Psoas muscle (tissue), 8 donors: ENCODE results near the gene LRP10. TPM values are rescaled to one million over a fixed set of nuclear protein-coding genes. Genes with fewer than 3 reads are reported as not detected.

Experiments used
- ATAC-seq, 4 donors: fragments of 200-7000 bp; cut with Tn5 transposase; one replicate each; pipeline ENCODE4 v1.9.1; 2020; ENCODE audit warnings: moderate library complexity in 3 of 4, mild to moderate bottlenecking in 2 of 4
- DNase-seq, 2 donors: peaks; one replicate each; pipeline ENCODE4 v3.0.0-alpha.2; 2020
- H3K27ac ChIP-seq: fragments of 200-600 bp; one replicate; pipeline ENCODE4 v1.8.0; 2022
- H3K27me3 ChIP-seq, 3 donors: fragments of 200-600 bp in 1 of 3; one replicate each; pipeline versions ENCODE4 v1.6.1 to v1.8.0; 2013 to 2022; ENCODE audit warnings: low read length in 2 of 3, mild to moderate bottlenecking in 2 of 3, moderate library complexity in 1 of 3; ENCODE audit not compliant: insufficient read depth in 3 of 3
- H3K36me3 ChIP-seq, 2 donors: fragments of 200-600 bp in 1 of 2; one replicate each; pipeline versions ENCODE4 v1.6.1 to v1.8.0; 2013 to 2022; ENCODE audit warnings: low read depth in 1 of 2, mild to moderate bottlenecking in 1 of 2, moderate library complexity in 1 of 2; ENCODE audit not compliant: insufficient read depth in 1 of 2
- H3K4me1 ChIP-seq: fragments of 200-600 bp; one replicate; pipeline ENCODE4 v1.8.0; 2022
- H3K4me3 ChIP-seq: fragments of 200-600 bp; one replicate; pipeline ENCODE4 v1.8.0; 2022; ENCODE audit warnings: mild to moderate bottlenecking
- H3K9me3 ChIP-seq: fragments of 200-600 bp; one replicate; pipeline ENCODE4 v1.8.0; 2022
- WGBS, 3 donors: extraction: QIAGEN DNeasy Blood & Tissue Kit; methylation state at CpG; one replicate each; pipeline versions ENCODE4 v1.1.6 to v1.1.7; 2013; 5-methylcytosine and 5-hydroxymethylcytosine counted together
- intact Hi-C, 2 donors: fragments of 100-400 bp; cut with DNase I; formaldehyde crosslinking; loops; one replicate each; pipeline versions ENCODE4 v1.11.0 to v1.14.2; 2022
- long read RNA-seq, 2 donors: library from polyadenylated mRNA; unstranded; transcript quantifications; one replicate each; pipeline ENCODE4 v2.0.0, GENCODE V29; 2021
- polyA plus RNA-seq, 3 donors: library from polyadenylated mRNA; stranded (reverse); fragments of 200-250 nt; gene quantifications; one replicate each; pipeline ENCODE4 v1.2.3, GENCODE V29; 2013
- total RNA-seq, 4 donors: library from RNA; stranded (reverse); fragmentation: NEBNext Ultra II Directional in 2 of 4; extraction: Animal tissue kit (Norgen Biotek cat#: 25700) in 2 of 4; gene quantifications; one replicate each; pipeline versions ENCODE4 v1.2.1 to v1.2.4, GENCODE V29; 2021 to 2023
- TF ChIP-seq, protein P1 (sequence below): fragments of 200-600 bp; IDR thresholded peaks from one replicate; pipeline ENCODE4 v1.8.0; 2022; ENCODE audit warnings: antibody characterized with exemption
- donor health status: healthy with polysubstance abuse.
- donor health status: DM: no; HTN: no; CAD: no; lungs with moderate emphysema.
- donor health status: Bipolar disorder and iron deficiency.
- donor health status: healthy.
- donor health status: DM: yes; HTN: yes; CAD: no.
- donor health status: DM: no; HTN: no; CAD: no.
- donor health status: DM: no; HTN: no; CAD: no.
- donor health status: DM: yes; HTN: yes; CAD: no.

Gene LRP10, protein sequence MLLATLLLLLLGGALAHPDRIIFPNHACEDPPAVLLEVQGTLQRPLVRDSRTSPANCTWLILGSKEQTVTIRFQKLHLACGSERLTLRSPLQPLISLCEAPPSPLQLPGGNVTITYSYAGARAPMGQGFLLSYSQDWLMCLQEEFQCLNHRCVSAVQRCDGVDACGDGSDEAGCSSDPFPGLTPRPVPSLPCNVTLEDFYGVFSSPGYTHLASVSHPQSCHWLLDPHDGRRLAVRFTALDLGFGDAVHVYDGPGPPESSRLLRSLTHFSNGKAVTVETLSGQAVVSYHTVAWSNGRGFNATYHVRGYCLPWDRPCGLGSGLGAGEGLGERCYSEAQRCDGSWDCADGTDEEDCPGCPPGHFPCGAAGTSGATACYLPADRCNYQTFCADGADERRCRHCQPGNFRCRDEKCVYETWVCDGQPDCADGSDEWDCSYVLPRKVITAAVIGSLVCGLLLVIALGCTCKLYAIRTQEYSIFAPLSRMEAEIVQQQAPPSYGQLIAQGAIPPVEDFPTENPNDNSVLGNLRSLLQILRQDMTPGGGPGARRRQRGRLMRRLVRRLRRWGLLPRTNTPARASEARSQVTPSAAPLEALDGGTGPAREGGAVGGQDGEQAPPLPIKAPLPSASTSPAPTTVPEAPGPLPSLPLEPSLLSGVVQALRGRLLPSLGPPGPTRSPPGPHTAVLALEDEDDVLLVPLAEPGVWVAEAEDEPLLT
- total RNA-seq, result 10 to 100 TPM; 30.9 to 50.6 (median 40.6) TPM
- 10 to 100 TPM; 18.1 to 42.7 (median 25.1) TPM for polyA plus RNA-seq
- long read RNA-seq, donor 1, full-length matches to known transcripts, result 27 of 45 reads
- long read RNA-seq, donor 1, partial matches to known transcripts, result 5 of 45 reads
- long read RNA-seq, donor 1, other reads (novel, unspliced or antisense), result 13 of 45 reads
- long read RNA-seq, donor 2, full-length matches to known transcripts, result 50 of 80 reads
- long read RNA-seq, donor 2, partial matches to known transcripts, result 6 of 80 reads
- long read RNA-seq, donor 2, other reads (novel, unspliced or antisense), result 24 of 80 reads

DNA sequence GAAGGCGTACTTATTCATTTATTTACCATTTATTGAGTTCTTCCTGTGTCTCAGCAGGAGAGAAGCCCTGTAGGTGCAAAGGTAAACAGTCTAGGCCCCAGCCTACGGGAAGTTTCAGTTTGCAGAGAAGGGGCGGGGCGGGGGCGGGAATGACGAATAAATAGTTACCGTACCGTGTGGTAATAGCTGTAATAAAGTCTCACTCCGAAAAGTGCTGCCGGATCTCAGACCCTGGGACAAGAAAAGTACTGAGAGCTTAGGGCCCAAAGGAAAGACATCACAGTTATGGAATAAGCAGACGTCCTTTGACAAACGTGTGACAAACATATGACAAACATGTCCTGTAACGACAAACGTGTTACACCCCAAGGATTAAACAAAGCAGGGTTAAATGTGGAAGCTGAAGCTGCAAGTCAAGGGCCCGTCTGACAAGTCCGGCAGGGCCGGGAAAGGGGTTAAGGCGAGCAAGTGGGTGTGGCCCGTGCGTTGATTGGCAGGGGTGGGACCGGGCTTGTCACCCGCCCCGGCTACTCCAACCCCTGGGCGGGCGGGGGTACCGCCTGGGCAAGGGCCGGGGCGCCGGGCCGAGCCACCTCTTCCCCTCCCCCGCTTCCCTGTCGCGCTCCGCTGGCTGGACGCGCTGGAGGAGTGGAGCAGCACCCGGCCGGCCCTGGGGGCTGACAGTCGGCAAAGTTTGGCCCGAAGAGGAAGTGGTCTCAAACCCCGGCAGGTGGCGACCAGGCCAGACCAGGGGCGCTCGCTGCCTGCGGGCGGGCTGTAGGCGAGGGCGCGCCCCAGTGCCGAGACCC lies at the start of gene LRP10:
Gene LRP10, plus strand, starts transcription at position 517 of the 809 bp plus-strand sequence. CDS start 564 bp downstream, outside the sequence.
- Histone ChIP-seq H3K4me3 (peak within 1 kb of the TSS; percentile 100), H3K9me3 (no peaks in the 10 kb centered on the region), H3K27ac (peak within 1 kb of the TSS; percentile 100), H3K27me3 (no peaks in the 10 kb centered on the region), H3K4me1 (peaks cover 16% of the 10 kb centered on the region), H3K36me3 (peaks cover 0 to 34% of the 10 kb centered on the region in 2 donors)
- WGBS, 3 donors, result 0% methylated on average over 45 to 50 of the region's 50 CpGs
- ATAC-seq (peak; percentile 95 to 96 (median 95)), DNase-seq (peak; percentile 93 to 95)
- intact Hi-C loops, result loop anchor here in 1 of 2 donors (2.0 to 5.0 kb wide), 2 partner anchors 29 to 46 kb away; partner anchors contain the start of gene RBM23
- TF ChIP-seq, protein P1, sequence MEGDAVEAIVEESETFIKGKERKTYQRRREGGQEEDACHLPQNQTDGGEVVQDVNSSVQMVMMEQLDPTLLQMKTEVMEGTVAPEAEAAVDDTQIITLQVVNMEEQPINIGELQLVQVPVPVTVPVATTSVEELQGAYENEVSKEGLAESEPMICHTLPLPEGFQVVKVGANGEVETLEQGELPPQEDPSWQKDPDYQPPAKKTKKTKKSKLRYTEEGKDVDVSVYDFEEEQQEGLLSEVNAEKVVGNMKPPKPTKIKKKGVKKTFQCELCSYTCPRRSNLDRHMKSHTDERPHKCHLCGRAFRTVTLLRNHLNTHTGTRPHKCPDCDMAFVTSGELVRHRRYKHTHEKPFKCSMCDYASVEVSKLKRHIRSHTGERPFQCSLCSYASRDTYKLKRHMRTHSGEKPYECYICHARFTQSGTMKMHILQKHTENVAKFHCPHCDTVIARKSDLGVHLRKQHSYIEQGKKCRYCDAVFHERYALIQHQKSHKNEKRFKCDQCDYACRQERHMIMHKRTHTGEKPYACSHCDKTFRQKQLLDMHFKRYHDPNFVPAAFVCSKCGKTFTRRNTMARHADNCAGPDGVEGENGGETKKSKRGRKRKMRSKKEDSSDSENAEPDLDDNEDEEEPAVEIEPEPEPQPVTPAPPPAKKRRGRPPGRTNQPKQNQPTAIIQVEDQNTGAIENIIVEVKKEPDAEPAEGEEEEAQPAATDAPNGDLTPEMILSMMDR, result no peak

DNA sequence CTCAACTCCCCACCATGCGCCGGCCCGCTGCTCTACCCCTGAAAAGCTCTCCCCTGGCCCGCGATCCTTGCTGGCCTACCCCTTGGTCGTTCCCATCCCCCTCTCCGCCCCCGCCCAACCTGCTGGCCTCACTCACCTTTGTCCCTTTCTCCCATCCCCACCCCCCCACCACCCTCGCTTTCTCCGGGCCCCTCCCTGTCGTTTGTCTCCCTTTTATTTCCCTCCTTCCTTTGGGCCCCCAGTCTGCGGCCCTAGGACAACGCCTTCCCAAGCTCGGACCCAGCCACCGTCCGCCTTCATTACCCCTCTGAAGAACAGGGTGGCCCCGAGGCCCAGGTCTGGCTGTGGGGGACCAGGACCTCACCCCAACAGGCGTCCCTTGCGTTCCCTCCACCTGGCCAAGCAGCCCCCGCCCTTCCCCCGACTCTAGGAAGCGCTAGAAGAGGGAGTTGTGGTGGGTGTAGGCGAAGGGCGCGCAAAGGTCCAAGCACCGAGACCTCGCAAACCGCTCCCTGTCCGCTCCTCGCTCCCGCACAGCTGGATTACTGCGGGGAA lies 49.4 kb upstream of the LRP10 start:
- H3K9me3 ChIP-seq, result no peaks in the 10 kb centered on the region
- TF ChIP-seq, protein P1, result no peak
- 68 to 78% (median 72%) methylated on average over 31 to 32 of the region's 32 CpGs for WGBS, 3 donors
- H3K27me3 ChIP-seq, result peaks cover 0 to 2% (median 0%) of the 10 kb centered on the region in 3 donors
- H3K4me3 ChIP-seq, result peak overlapping the region; percentile 41
- no peaks in the 10 kb centered on the region for H3K36me3 ChIP-seq
- no peak for DNase-seq
- no peak overlapping the region for H3K27ac ChIP-seq
- intact Hi-C loops, result loop anchor here in 1 of 2 donors (1.0 to 5.0 kb wide), 2 partner anchors 31 to 265 kb away; no protein-coding TSS in a partner anchor
- no peak for ATAC-seq
- no peaks in the 10 kb centered on the region for H3K4me1 ChIP-seq

DNA sequence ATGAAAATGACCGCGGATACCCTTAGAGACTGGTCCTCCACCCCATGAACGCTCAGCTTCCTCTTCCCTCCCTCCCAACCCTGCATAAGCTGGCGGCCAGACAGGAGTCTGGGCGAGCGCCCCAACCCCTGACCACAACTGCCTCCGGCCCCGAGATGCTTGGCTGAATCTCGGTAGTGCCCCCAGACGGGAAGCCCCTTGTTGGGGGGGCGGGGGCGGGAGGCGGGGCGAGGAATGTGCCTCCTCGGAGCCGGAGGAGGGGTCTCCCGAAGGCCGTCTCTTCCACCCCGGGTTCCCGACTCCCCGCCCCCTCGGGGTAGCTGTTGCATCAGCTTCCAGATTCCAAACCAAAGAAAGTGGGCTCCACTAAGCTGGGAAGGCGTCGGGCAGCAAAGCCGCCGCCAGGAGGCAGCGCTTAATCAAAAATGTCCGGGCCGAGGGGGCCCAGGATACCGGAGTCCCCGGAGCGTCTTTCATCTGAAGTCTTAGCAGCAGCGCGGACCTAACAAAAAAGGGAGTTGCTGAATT lies 48.9 kb upstream of the LRP10 start:
- peaks cover 0 to 2% (median 0%) of the 10 kb centered on the region in 3 donors for H3K27me3 ChIP-seq
- no peaks in the 10 kb centered on the region for H3K9me3 ChIP-seq
- 1 to 2% (median 2%) methylated on average over 31 to 34 of the region's 34 CpGs for WGBS, 3 donors
- no peaks in the 10 kb centered on the region for H3K36me3 ChIP-seq
- intact Hi-C loops, result loop anchor here in 1 of 2 donors (1.0 to 5.0 kb wide), 2 partner anchors 31 to 265 kb away; no protein-coding TSS in a partner anchor
- TF ChIP-seq, protein P1, result peak; percentile 83
- DNase-seq, result peak; percentile 81 to 85
- H3K4me3 ChIP-seq, result peak overlapping the region; percentile 41
- H3K4me1 ChIP-seq, result no peaks in the 10 kb centered on the region
- no peak overlapping the region for H3K27ac ChIP-seq
- ATAC-seq, result peak; percentile 83 to 95 (median 86)
